GM19023 (cell line): ENCODE measurements around the gene SH3BGRL3.
"Not testable (repeated sequence)": the region's sequence is repeated elsewhere in the genome, so short reads cannot be mapped to it uniquely, and the experiment has no call there.

Experiments used
- ATAC-seq: cut with Tn5 transposase; IDR thresholded peaks from one replicate; pipeline ENCODE4 v1.9.1; 2021; ENCODE audit warnings: mild to moderate bottlenecking, moderate library complexity; ENCODE audit not compliant: unreplicated experiment

SH3BGRL3 gene

GRCh38 chr1:26290122-26290881, 10.4 kb downstream of the SH3BGRL3 start:
- ATAC-seq: no peak

- no peak for ATAC-seq
Observed at GRCh38 chr1:26290882-26291261, 11.0 kb downstream of the SH3BGRL3 start.

- ATAC-seq: no peak
Observed at GRCh38 chr1:26291433-26291832, 11.5 kb downstream of the SH3BGRL3 start.

- ATAC-seq: no peak
Observed at GRCh38 chr1:26291939-26292338, 12.1 kb downstream of the SH3BGRL3 start.

GRCh38 chr1:26292735-26293134, 12.8 kb downstream of the SH3BGRL3 start:
- ATAC-seq: not testable (repeated sequence)

GRCh38 chr1:26293911-26294463, 14.1 kb downstream of the SH3BGRL3 start:
- no peak for ATAC-seq

GRCh38 chr1:26295194-26296138, 15.6 kb downstream of the SH3BGRL3 start:
- no peak for ATAC-seq

- ATAC-seq: no peak
Observed at GRCh38 chr1:26296340-26297056, 16.6 kb downstream of the SH3BGRL3 start.

- ATAC-seq: no peak
Observed at GRCh38 chr1:26297057-26297790, 17.3 kb downstream of the SH3BGRL3 start.

- no peak for ATAC-seq
Observed at GRCh38 chr1:26297791-26298124, 17.9 kb downstream of the SH3BGRL3 start.

- no peak for ATAC-seq
Observed at GRCh38 chr1:26300578-26301275, 20.8 kb downstream of the SH3BGRL3 start.

- ATAC-seq: no peak
Observed at GRCh38 chr1:26302733-26303405, 23.0 kb downstream of the SH3BGRL3 start.

GRCh38 chr1:26305667-26306289, 25.9 kb downstream of the SH3BGRL3 start:
- ATAC-seq: peak; percentile 11

- ATAC-seq: peak; percentile 99
Observed at GRCh38 chr1:26306290-26307229, 26.7 kb downstream of the SH3BGRL3 start, which contains the start of gene UBXN11. UBXN11 (minus strand) TSS chr1:26306636; CDS start chr1:26302883, 3,753 bp downstream.

- ATAC-seq: no peak
Observed at GRCh38 chr1:26307363-26307781, 27.5 kb downstream of the SH3BGRL3 start.

GRCh38 chr1:26307966-26308899, 28.3 kb downstream of the SH3BGRL3 start:
- ATAC-seq: not testable (repeated sequence)
